Endothelial cell (in vitro differentiated cells): Measurements from ENCODE around the gene IL6R. TPM values are rescaled to one million over a fixed set of nuclear protein-coding genes. Genes with fewer than 3 reads are reported as not detected.
"Not testable (repeated sequence)": the region's sequence is repeated elsewhere in the genome, so short reads cannot be mapped to it uniquely, and the experiment has no call there.

Experiments
- DNase-seq: peaks from one replicate; pipeline ENCODE4 v3.0.0; 2021; ENCODE audit warnings: low spot score
- H3K27ac Mint-ChIP-seq: one replicate; pipeline ENCODE4 v1.8.0; 2021; ENCODE audit warnings: mixed read lengths, inconsistent platforms; ENCODE audit not compliant: unreplicated experiment
- H3K27me3 Mint-ChIP-seq: one replicate; pipeline ENCODE4 v1.8.0; 2021; ENCODE audit warnings: mild to moderate bottlenecking, moderate library complexity, mixed read lengths, inconsistent platforms; ENCODE audit not compliant: unreplicated experiment
- H3K36me3 Mint-ChIP-seq: one replicate; pipeline ENCODE4 v1.8.0; 2021; ENCODE audit warnings: mild to moderate bottlenecking, low read depth, mixed read lengths, inconsistent platforms; ENCODE audit not compliant: unreplicated experiment
- H3K4me1 Mint-ChIP-seq: one replicate; pipeline ENCODE4 v1.8.0; 2021; ENCODE audit warnings: mild to moderate bottlenecking, mixed read lengths, inconsistent platforms; ENCODE audit not compliant: unreplicated experiment
- H3K4me3 Mint-ChIP-seq: one replicate; pipeline ENCODE4 v1.8.0; 2021; ENCODE audit warnings: mild to moderate bottlenecking, mixed read lengths, inconsistent platforms; ENCODE audit not compliant: unreplicated experiment
- H3K9me3 Mint-ChIP-seq: one replicate; pipeline ENCODE4 v1.8.0; 2021; ENCODE audit warnings: mixed read lengths, inconsistent platforms; ENCODE audit not compliant: unreplicated experiment
- CTCF ChIP-seq: fragments of 200-600 bp; sonication (generic); IDR thresholded peaks from one replicate; pipeline ENCODE4 v1.5.0; 2021; ENCODE audit warnings: antibody characterized with exemption; ENCODE audit not compliant: unreplicated experiment
- total RNA-seq: library from RNA; stranded (reverse); fragmentation: NEBNext Ultra II Directional; extraction: Animal tissue kit (Norgen Biotek cat#: 25700); gene quantifications from one replicate; pipeline ENCODE4 v1.2.1, GENCODE V29; 2021; ENCODE audit not compliant: unreplicated experiment

Gene IL6R
- total RNA-seq, 1 donor from 2014 or later: 1.0 TPM

GRCh38 chr1:154481053-154481452, 75.9 kb downstream of the IL6R start:
- H3K4me1 Mint-ChIP-seq: peaks cover 56% of the 10 kb centered on the region
- H3K4me3 Mint-ChIP-seq: no peak overlapping the region
- no peaks in the 10 kb centered on the region for H3K9me3 Mint-ChIP-seq
- H3K27me3 Mint-ChIP-seq: peaks cover 6% of the 10 kb centered on the region
- H3K27ac Mint-ChIP-seq: peak overlapping the region; percentile 61
- H3K36me3 Mint-ChIP-seq: peaks cover 43% of the 10 kb centered on the region
- no peak for TF ChIP-seq CTCF
- no peak for DNase-seq

- peaks cover 13% of the 10 kb centered on the region for H3K27me3 Mint-ChIP-seq
- peaks cover 55% of the 10 kb centered on the region for H3K36me3 Mint-ChIP-seq
- no peak for TF ChIP-seq CTCF
- peak overlapping the region; percentile 86 for H3K4me3 Mint-ChIP-seq
- no peak for DNase-seq
- peaks cover 65% of the 10 kb centered on the region for H3K4me1 Mint-ChIP-seq
- H3K9me3 Mint-ChIP-seq: no peaks in the 10 kb centered on the region
- peak overlapping the region; percentile 95 for H3K27ac Mint-ChIP-seq
These were observed 79.0 kb downstream of the IL6R start for GRCh38 chr1:154483941-154484803.

GRCh38 chr1:154485106-154485505, 80.0 kb downstream of the IL6R start:
- Mint-ChIP-seq H3K27ac (peak overlapping the region; percentile 98), H3K4me1 (peaks cover 67% of the 10 kb centered on the region), H3K27me3 (peaks cover 13% of the 10 kb centered on the region), H3K36me3 (peaks cover 62% of the 10 kb centered on the region), H3K9me3 (no peaks in the 10 kb centered on the region), H3K4me3 (peak overlapping the region; percentile 80)
- DNase-seq: peak; percentile 72
- TF ChIP-seq CTCF: no peak

GRCh38 chr1:154485910-154486496, 80.9 kb downstream of the IL6R start:
- no peak for TF ChIP-seq CTCF
- Mint-ChIP-seq H3K36me3 (peaks cover 64% of the 10 kb centered on the region), H3K27ac (peak overlapping the region; percentile 98), H3K27me3 (peaks cover 15% of the 10 kb centered on the region), H3K4me1 (peaks cover 67% of the 10 kb centered on the region), H3K9me3 (no peaks in the 10 kb centered on the region), H3K4me3 (peak overlapping the region; percentile 37)
- no peak for DNase-seq

GRCh38 chr1:154486756-154487155, 81.6 kb downstream of the IL6R start:
- Mint-ChIP-seq H3K36me3 (peaks cover 67% of the 10 kb centered on the region), H3K4me3 (peak overlapping the region; percentile 86), H3K27me3 (peaks cover 22% of the 10 kb centered on the region), H3K27ac (peak overlapping the region; percentile 98), H3K4me1 (peaks cover 71% of the 10 kb centered on the region)
- not testable (repeated sequence) for H3K9me3 Mint-ChIP-seq, DNase-seq
